Type B pancreatic cell (in vitro differentiated cells): Measurements from ENCODE around the gene ZBTB7B. TPM values are rescaled to one million over a fixed set of nuclear protein-coding genes. Genes with fewer than 3 reads are reported as not detected.
"Not testable (repeated sequence)": the region's sequence is repeated elsewhere in the genome, so short reads cannot be mapped to it uniquely, and the experiment has no call there.

ENCODE experiments used
- DNase-seq: peaks from one replicate; pipeline ENCODE4 v3.0.0; 2021; ENCODE audit warnings: mixed read lengths; ENCODE audit not compliant: unreplicated experiment; ENCODE audit errors: extremely low spot score
- H3K27ac Mint-ChIP-seq: 2 replicates; pipeline ENCODE4 v1.8.0; 2021; ENCODE audit warnings: mild to moderate bottlenecking, mixed read lengths
- H3K27me3 Mint-ChIP-seq: 2 replicates; pipeline ENCODE4 v1.8.0; 2021; ENCODE audit warnings: mixed read lengths
- H3K36me3 Mint-ChIP-seq: 2 replicates; pipeline ENCODE4 v1.8.0; 2021; ENCODE audit warnings: mixed read lengths
- H3K4me1 Mint-ChIP-seq: one replicate; pipeline ENCODE4 v1.8.0; 2021; ENCODE audit warnings: mixed read lengths; ENCODE audit not compliant: unreplicated experiment
- H3K4me3 Mint-ChIP-seq: 2 replicates; pipeline ENCODE4 v1.8.0; 2021; ENCODE audit warnings: mild to moderate bottlenecking, mixed read lengths
- H3K9me3 Mint-ChIP-seq: 2 replicates; pipeline ENCODE4 v1.8.0; 2021; ENCODE audit warnings: mixed read lengths
- total RNA-seq: library from RNA; stranded (reverse); gene quantifications from 2 replicates; pipeline ENCODE4 v1.2.1, GENCODE V29; 2021; ENCODE audit warnings: low replicate concordance
- TF ChIP-seq, protein P1 (sequence below): fragments of 200-600 bp; sonication (generic); conservative IDR thresholded peaks from 2 replicates; pipeline ENCODE4 v1.5.0; 2021; ENCODE audit warnings: antibody characterized with exemption, mild to moderate bottlenecking

The ZBTB7B gene
- total RNA-seq, 1 donor from 2014 or later: 38.1 TPM

DNA sequence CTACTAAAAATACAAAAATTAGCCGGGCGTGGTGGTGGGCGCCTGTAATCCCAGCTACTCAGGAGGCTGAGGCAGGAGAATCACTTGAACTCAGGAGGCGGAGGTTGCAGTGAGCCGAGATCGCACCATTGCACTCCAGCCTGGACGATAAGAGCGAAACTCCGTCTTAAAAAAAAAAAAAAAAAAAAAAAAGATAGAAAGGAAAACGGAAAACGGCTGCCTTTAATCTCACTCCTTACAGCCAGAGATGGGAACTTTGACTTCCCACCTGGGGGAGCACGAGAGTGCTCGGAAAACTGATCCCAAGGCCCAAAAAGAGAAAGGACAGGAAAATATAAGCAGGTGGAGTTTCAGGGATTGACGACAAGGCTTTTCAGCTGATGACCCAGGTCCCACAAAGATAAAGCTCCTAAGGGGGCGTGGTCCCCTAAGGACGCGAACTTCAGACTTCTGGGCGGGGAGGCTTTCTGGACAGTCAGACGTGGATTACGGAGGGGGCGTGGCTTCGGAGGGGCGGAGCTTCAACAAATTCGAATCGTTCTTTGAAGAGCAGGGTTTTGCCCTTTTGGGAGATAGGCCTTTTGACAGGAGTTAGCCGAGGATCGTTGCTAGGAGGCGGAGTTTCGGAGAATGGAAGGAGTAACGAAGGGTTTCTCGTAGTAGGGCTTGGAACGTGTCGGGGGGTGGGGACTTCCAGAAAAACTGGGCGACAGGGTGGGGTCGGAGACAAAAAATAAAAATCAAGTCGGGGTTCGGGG is 29.1 kb upstream of the ZBTB7B start:
- Mint-ChIP-seq H3K27ac (no peak overlapping the region), H3K4me3 (peak overlapping the region; percentile 83), H3K4me1 (peaks cover 37% of the 10 kb centered on the region), H3K9me3 (no peaks in the 10 kb centered on the region), H3K27me3 (no peaks in the 10 kb centered on the region), H3K36me3 (peaks cover 3% of the 10 kb centered on the region)
- TF ChIP-seq, protein P1, sequence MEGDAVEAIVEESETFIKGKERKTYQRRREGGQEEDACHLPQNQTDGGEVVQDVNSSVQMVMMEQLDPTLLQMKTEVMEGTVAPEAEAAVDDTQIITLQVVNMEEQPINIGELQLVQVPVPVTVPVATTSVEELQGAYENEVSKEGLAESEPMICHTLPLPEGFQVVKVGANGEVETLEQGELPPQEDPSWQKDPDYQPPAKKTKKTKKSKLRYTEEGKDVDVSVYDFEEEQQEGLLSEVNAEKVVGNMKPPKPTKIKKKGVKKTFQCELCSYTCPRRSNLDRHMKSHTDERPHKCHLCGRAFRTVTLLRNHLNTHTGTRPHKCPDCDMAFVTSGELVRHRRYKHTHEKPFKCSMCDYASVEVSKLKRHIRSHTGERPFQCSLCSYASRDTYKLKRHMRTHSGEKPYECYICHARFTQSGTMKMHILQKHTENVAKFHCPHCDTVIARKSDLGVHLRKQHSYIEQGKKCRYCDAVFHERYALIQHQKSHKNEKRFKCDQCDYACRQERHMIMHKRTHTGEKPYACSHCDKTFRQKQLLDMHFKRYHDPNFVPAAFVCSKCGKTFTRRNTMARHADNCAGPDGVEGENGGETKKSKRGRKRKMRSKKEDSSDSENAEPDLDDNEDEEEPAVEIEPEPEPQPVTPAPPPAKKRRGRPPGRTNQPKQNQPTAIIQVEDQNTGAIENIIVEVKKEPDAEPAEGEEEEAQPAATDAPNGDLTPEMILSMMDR: peak; percentile 35
- peak; percentile 94 for DNase-seq

DNA sequence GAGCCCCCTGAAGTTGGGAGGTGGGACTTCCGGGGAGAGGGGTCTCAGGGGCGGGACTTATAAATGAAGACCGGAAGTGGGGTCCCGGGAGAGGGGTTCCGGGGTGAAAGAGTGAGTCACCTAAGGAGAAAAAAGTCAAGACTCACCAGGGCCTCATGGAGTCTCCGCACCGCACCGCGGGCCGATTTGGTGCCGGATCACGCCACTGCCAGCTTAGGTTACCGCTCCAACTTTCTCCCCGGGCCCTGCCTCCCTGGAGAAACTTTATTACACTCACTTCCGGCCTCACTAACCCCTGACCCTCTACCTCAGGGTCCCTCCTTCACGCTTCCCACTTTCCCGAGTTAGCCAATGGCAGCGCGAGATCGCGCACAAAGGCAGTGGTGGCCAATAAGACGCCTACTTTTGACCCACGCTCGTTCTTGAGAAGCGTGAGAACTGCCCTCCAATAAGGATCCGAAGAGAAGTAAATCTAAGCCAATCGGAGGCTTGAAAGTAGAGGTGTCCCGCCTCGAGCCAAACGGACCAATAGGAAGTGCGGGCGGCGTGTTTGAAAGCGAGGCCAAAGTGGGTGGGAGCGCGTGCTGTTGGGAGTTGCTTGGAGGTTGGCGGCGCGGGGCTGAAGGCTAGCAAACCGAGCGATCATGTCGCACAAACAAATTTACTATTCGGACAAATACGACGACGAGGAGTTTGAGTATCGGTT is 28.3 kb upstream of the ZBTB7B start, which contains the start of gene CKS1B:
Gene CKS1B (plus strand): TSS at position 580 of the 706 bp plus-strand sequence. CDS start 65 bp downstream, at position 645.
- Mint-ChIP-seq H3K4me3 (no peak within 1 kb of the TSS), H3K9me3 (no peaks in the 10 kb centered on the region), H3K27me3 (no peaks in the 10 kb centered on the region), H3K36me3 (peaks cover under 1% of the 10 kb centered on the region), H3K27ac (no peak within 1 kb of the TSS), H3K4me1 (peaks cover 33% of the 10 kb centered on the region)
- peak; percentile 96 for DNase-seq
- TF ChIP-seq, protein P1: no peak

DNA sequence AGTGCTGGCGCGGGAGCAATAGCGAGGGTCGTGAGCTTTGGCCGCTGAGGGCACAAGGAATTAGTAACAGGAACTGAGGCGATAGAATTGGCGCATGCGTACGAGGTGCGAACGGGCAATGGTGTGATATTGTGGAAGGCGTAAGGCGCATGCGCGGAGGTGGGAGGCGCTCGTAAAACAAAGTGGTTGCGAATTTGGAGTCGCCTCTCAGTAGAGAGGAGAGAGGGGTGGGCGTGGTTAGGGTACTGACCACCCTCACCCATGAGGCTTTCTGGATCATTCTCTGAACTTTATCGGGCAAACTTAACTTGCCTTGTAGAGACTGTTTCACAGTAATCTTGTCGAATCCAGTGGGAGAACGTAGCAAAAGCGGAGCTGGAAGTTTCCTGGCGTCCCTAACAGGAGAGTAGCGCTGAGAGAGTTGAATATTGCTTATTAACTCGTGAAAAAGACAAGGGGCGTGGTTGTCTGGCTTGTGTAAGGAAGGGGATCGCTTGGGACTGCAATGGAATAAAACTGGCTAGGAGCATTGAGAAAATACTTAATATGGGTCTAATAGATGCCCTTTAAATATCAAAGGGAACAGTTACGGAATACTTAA is 27.7 kb upstream of the ZBTB7B start:
- TF ChIP-seq, protein P1: no peak
- H3K4me3 Mint-ChIP-seq: no peak overlapping the region
- peaks cover 4% of the 10 kb centered on the region for H3K36me3 Mint-ChIP-seq
- no peaks in the 10 kb centered on the region for H3K9me3 Mint-ChIP-seq
- no peak overlapping the region for H3K27ac Mint-ChIP-seq
- H3K4me1 Mint-ChIP-seq: peaks cover 29% of the 10 kb centered on the region
- peak; percentile 94 for DNase-seq
- H3K27me3 Mint-ChIP-seq: no peaks in the 10 kb centered on the region

GRCh38 chr1:154975409-154976059 is 27.1 kb upstream of the ZBTB7B start:
- Mint-ChIP-seq H3K27ac (no peak overlapping the region), H3K4me1 (peaks cover 29% of the 10 kb centered on the region), H3K9me3 (no peaks in the 10 kb centered on the region), H3K36me3 (peaks cover 4% of the 10 kb centered on the region), H3K27me3 (no peaks in the 10 kb centered on the region), H3K4me3 (no peak overlapping the region)
- DNase-seq: no peak
- TF ChIP-seq, protein P1: no peak

DNA sequence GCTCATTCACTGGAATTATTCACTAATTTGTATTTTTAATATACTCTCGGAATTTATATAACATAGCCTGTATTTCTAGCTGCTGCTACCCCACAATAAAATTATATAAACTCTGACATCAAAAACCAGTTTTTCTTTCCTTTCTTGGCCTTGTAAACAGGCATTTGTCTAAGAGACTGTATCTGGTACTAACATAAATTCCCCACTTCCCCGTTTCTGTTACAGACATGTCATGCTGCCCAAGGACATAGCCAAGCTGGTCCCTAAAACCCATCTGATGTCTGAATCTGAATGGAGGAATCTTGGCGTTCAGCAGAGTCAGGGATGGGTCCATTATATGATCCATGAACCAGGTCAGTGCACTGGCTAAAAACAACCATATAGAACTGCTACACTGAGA is 24.8 kb upstream of the ZBTB7B start:
- H3K36me3 Mint-ChIP-seq, H3K4me1 Mint-ChIP-seq, DNase-seq, H3K27me3 Mint-ChIP-seq, H3K9me3 Mint-ChIP-seq: not testable (repeated sequence)
- peak overlapping the region; percentile 54 for H3K27ac Mint-ChIP-seq
- peak overlapping the region; percentile 45 for H3K4me3 Mint-ChIP-seq
